Stimulated activated naive CD8-positive, alpha-beta T cell treated with anti-CD3 and anti-CD28 coated beads, Interleukin-15, amount 100 ng/mL, for 72 hours (primary cell): Measurements from ENCODE around the gene IDH2.

Experiments
- ATAC-seq: fragments of 150-1000 bp; cut with Tn5 transposase; 2 replicates; pipeline ENCODE4 v1.10.0; 2021; ENCODE audit warnings: mild to moderate bottlenecking, moderate library complexity
- DNase-seq, 2 donors: peaks; one replicate each; pipeline ENCODE4 v3.0.0; 2021 to 2022
- H3K27ac Mint-ChIP-seq, 2 donors: one replicate each; pipeline ENCODE4 v1.8.0; 2022; ENCODE audit warnings: mild to moderate bottlenecking in 2 of 2, mixed read lengths in 2 of 2, moderate library complexity in 2 of 2
- H3K27me3 Mint-ChIP-seq: one replicate; pipeline ENCODE4 v1.8.0; 2022; ENCODE audit warnings: mixed read lengths
- H3K4me1 Mint-ChIP-seq: one replicate; pipeline ENCODE4 v1.8.0; 2022; ENCODE audit warnings: mild to moderate bottlenecking, mixed read lengths
- H3K4me3 Mint-ChIP-seq, 2 donors: one replicate each; pipeline ENCODE4 v1.8.0; 2022; ENCODE audit warnings: mild to moderate bottlenecking in 2 of 2, mixed read lengths in 2 of 2, moderate library complexity in 1 of 2
- H3K9me3 Mint-ChIP-seq, 2 donors: one replicate each; pipeline ENCODE4 v1.8.0; 2022; ENCODE audit warnings: mixed read lengths in 2 of 2

Gene IDH2

GRCh38 chr15:90099868-90100831 lies 2.1 kb downstream of the IDH2 start:
- no peaks in the 10 kb centered on the region for H3K9me3 Mint-ChIP-seq
- peak overlapping the region in 1 of 2 donors; percentile 60 for H3K27ac Mint-ChIP-seq
- DNase-seq (no peak), ATAC-seq (no peak)
- H3K4me1 Mint-ChIP-seq, result peaks cover 72% of the 10 kb centered on the region
- no peaks in the 10 kb centered on the region for H3K27me3 Mint-ChIP-seq
- H3K4me3 Mint-ChIP-seq, result peak overlapping the region; percentile 86 to 91

- DNase-seq, result peak; percentile 33 to 58
- Mint-ChIP-seq H3K9me3 (no peaks in the 10 kb centered on the region), H3K27ac (peak overlapping the region; percentile 76 to 96), H3K4me3 (peak overlapping the region; percentile 86 to 91), H3K27me3 (no peaks in the 10 kb centered on the region), H3K4me1 (peaks cover 80% of the 10 kb centered on the region)
- ATAC-seq, result peak; percentile 31
Measured at GRCh38 chr15:90099072-90099867, 3.0 kb downstream of the IDH2 start.

GRCh38 chr15:90097475-90097874 lies 4.8 kb downstream of the IDH2 start:
- peak; percentile 70 to 82 for DNase-seq

GRCh38 chr15:90095521-90095959 lies 6.7 kb downstream of the IDH2 start:
- DNase-seq (peak in 1 of 2 donors; percentile 43), ATAC-seq (peak; percentile 50)
- H3K4me3 Mint-ChIP-seq, result peak overlapping the region; percentile 64 to 66
- H3K4me1 Mint-ChIP-seq, result peaks cover 71% of the 10 kb centered on the region
- H3K27ac Mint-ChIP-seq, result peak overlapping the region; percentile 47 to 79
- no peaks in the 10 kb centered on the region for H3K9me3 Mint-ChIP-seq
- H3K27me3 Mint-ChIP-seq, result no peaks in the 10 kb centered on the region

More at GRCh38 chr15:90097475-90097874, 4.8 kb downstream of the IDH2 start:
- H3K9me3 Mint-ChIP-seq, result no peaks in the 10 kb centered on the region
- peak overlapping the region; percentile 50 to 79 for H3K27ac Mint-ChIP-seq
- ATAC-seq, result peak; percentile 81
- no peaks in the 10 kb centered on the region for H3K27me3 Mint-ChIP-seq
- peak overlapping the region; percentile 86 to 91 for H3K4me3 Mint-ChIP-seq
- peaks cover 80% of the 10 kb centered on the region for H3K4me1 Mint-ChIP-seq

GRCh38 chr15:90091156-90091931 lies 10.9 kb downstream of the IDH2 start:
- Mint-ChIP-seq H3K9me3 (no peaks in the 10 kb centered on the region), H3K4me3 (no peak overlapping the region), H3K27me3 (no peaks in the 10 kb centered on the region), H3K27ac (no peak overlapping the region), H3K4me1 (peaks cover 52% of the 10 kb centered on the region)
- ATAC-seq, result no peak
- DNase-seq, result no peak

GRCh38 chr15:90090226-90090848 lies 11.9 kb downstream of the IDH2 start:
- no peak for ATAC-seq
- Mint-ChIP-seq H3K9me3 (no peaks in the 10 kb centered on the region), H3K27me3 (no peaks in the 10 kb centered on the region), H3K4me3 (no peak overlapping the region), H3K4me1 (peaks cover 42% of the 10 kb centered on the region), H3K27ac (peak overlapping the region in 1 of 2 donors; percentile 78)
- no peak for DNase-seq

- ATAC-seq (peak; percentile 69), DNase-seq (peak; percentile 35 to 54)
- Mint-ChIP-seq H3K9me3 (no peaks in the 10 kb centered on the region), H3K27ac (peak overlapping the region in 1 of 2 donors; percentile 27), H3K27me3 (no peaks in the 10 kb centered on the region), H3K4me1 (peaks cover 21% of the 10 kb centered on the region), H3K4me3 (no peak overlapping the region)
Measured at GRCh38 chr15:90087454-90088154, 14.7 kb downstream of the IDH2 start.

- ATAC-seq, result peak; percentile 79
- Mint-ChIP-seq H3K27ac (no peak overlapping the region), H3K27me3 (no peaks in the 10 kb centered on the region), H3K9me3 (no peaks in the 10 kb centered on the region), H3K4me3 (no peak overlapping the region), H3K4me1 (peaks cover 21% of the 10 kb centered on the region)
- peak; percentile 53 to 64 for DNase-seq
Measured at GRCh38 chr15:90086868-90087268, 15.4 kb downstream of the IDH2 start.

- Mint-ChIP-seq H3K4me3 (no peak overlapping the region), H3K27me3 (no peaks in the 10 kb centered on the region), H3K4me1 (peaks cover 21% of the 10 kb centered on the region), H3K9me3 (no peaks in the 10 kb centered on the region), H3K27ac (peak overlapping the region in 1 of 2 donors; percentile 63)
- ATAC-seq (no peak), DNase-seq (no peak)
Measured at GRCh38 chr15:90085565-90085964, 16.7 kb downstream of the IDH2 start.

GRCh38 chr15:90084876-90085423 lies 17.3 kb downstream of the IDH2 start:
- H3K4me3 Mint-ChIP-seq, result no peak overlapping the region
- no peak for ATAC-seq
- peak overlapping the region in 1 of 2 donors; percentile 13 for H3K27ac Mint-ChIP-seq

GRCh38 chr15:90083954-90084607 lies 18.2 kb downstream of the IDH2 start:
- H3K27me3 Mint-ChIP-seq, result no peaks in the 10 kb centered on the region
- H3K4me1 Mint-ChIP-seq, result peaks cover 21% of the 10 kb centered on the region
- no peak overlapping the region for H3K4me3 Mint-ChIP-seq
- H3K9me3 Mint-ChIP-seq, result no peaks in the 10 kb centered on the region
- DNase-seq (no peak), ATAC-seq (no peak)
- H3K27ac Mint-ChIP-seq, result peak overlapping the region in 1 of 2 donors; percentile 95

More at GRCh38 chr15:90084876-90085423, 17.3 kb downstream of the IDH2 start:
- no peak for DNase-seq
- Mint-ChIP-seq H3K4me1 (peaks cover 21% of the 10 kb centered on the region), H3K27me3 (no peaks in the 10 kb centered on the region), H3K9me3 (no peaks in the 10 kb centered on the region)

GRCh38 chr15:90083419-90083818 lies 18.8 kb downstream of the IDH2 start:
- Mint-ChIP-seq H3K27ac (no peak overlapping the region), H3K27me3 (no peaks in the 10 kb centered on the region), H3K4me3 (no peak overlapping the region), H3K4me1 (peaks cover 20% of the 10 kb centered on the region), H3K9me3 (no peaks in the 10 kb centered on the region)
- ATAC-seq (no peak), DNase-seq (no peak)

- no peak overlapping the region for H3K4me3 Mint-ChIP-seq
- DNase-seq (no peak), ATAC-seq (no peak)
- H3K27me3 Mint-ChIP-seq, result no peaks in the 10 kb centered on the region
- H3K27ac Mint-ChIP-seq, result peak overlapping the region in 1 of 2 donors; percentile 88
- no peaks in the 10 kb centered on the region for H3K9me3 Mint-ChIP-seq
- H3K4me1 Mint-ChIP-seq, result peaks cover 8% of the 10 kb centered on the region
Measured at GRCh38 chr15:90082140-90082715, 20.0 kb downstream of the IDH2 start.
